ENCODE results near the gene CDC37L1. TPM values are rescaled to one million over a fixed set of nuclear protein-coding genes. Genes with fewer than 3 reads are reported as not detected.

The CDC37L1 gene
- total and polyA plus RNA-seq, 2 of the 8 experiments (the other 6 are each of a cell fraction or from before 2014, with no cell fraction given), result 4.6 to 23.8 TPM

GRCh38 chr9:4732890-4733289, 53.5 kb downstream of the CDC37L1 start:
- no peak overlapping the region for H3K9ac ChIP-seq (replicated peaks in 1 of 4; ENCODE audit: extremely low read depth in 1 of 4, low read depth in 3 of 4, low read length in 3 of 4)
- no peaks in the 10 kb centered on the region for H3K27me3 ChIP-seq (replicated peaks in 1 of 4; ENCODE audit: control insufficient read depth in 3 of 4, extremely low read depth in 1 of 4, insufficient read depth in 3 of 4, low read length in 3 of 4)
- no peak overlapping the region for H4K8ac ChIP-seq (ENCODE audit: extremely low read depth, insufficient read depth, low read length)
- H3K23ac ChIP-seq (ENCODE audit: insufficient read length), result no peak overlapping the region
- no peak overlapping the region for H2AK5ac ChIP-seq (ENCODE audit: low read depth, low read length)
- H4K5ac ChIP-seq (ENCODE audit: insufficient read length, low read depth, low read length), result no peak overlapping the region
- H3K4me1 ChIP-seq (replicated peaks in 1 of 4; ENCODE audit: control insufficient read depth in 3 of 4, insufficient read depth in 4 of 4, low read length in 3 of 4), result no peaks in the 10 kb centered on the region
- H3K79me1 ChIP-seq (ENCODE audit: low read depth, low read length), result no peaks in the 10 kb centered on the region; the same call in 1 of the 2 replicates
- H3K27ac ChIP-seq (ENCODE audit: low read depth, low read length), result no peak overlapping the region
- POLR2A ChIA-PET (ENCODE audit: partially characterized antibody), result interaction anchor here (0.7 to 1.4 kb wide), 3 partner anchors 8 to 253 kb away, joined by 3 read pairs; partner anchors contain the start of gene RCL1
- no peaks in the 10 kb centered on the region for H4K20me1 ChIP-seq (replicated peaks in 1 of 2; ENCODE audit: control insufficient read depth in 1 of 2, insufficient read depth in 2 of 2, low read length in 2 of 2)
- H3K36me3 ChIP-seq (ENCODE audit: control insufficient read depth in 2 of 4, insufficient read depth in 4 of 4, low read length in 3 of 4), result no peaks in the 10 kb centered on the region
- H2BK15ac ChIP-seq (ENCODE audit: low read length), result no peak overlapping the region
- H3K9me3 ChIP-seq (ENCODE audit: insufficient read depth in 2 of 2, low read depth in 1 of 2, low read length in 1 of 2), result no peaks in the 10 kb centered on the region
- H3K14ac ChIP-seq (ENCODE audit: insufficient read length), result no peak overlapping the region
- CTCF ChIA-PET (ENCODE audit: partially characterized antibody), result interaction anchor here (0.6 to 1.2 kb wide), 4 partner anchors 17 to 68 kb away, joined by 3 to 4 read pairs (median 3); no protein-coding TSS in a partner anchor
- no peak overlapping the region for H2BK12ac ChIP-seq (ENCODE audit: low read depth, low read length)
- no peak overlapping the region for H4K91ac ChIP-seq (replicated peaks; ENCODE audit: insufficient read length, low read length)
- no peak overlapping the region for H2BK5ac ChIP-seq (ENCODE audit: low read depth, low read length)
- WGBS, 2 experiments (ENCODE audit: extremely low coverage in 1 of 2, insufficient coverage in 1 of 2, insufficient read length in 1 of 2, insufficient replicate concordance in 2 of 2, low coverage in 1 of 2, low lambda C conversion rate in 2 of 2, missing lambda C conversion rate in 1 of 2), result 86% methylated on average over 1 of the region's 1 CpG; no CpG with 5 or more reads in 1 of the 2 experiments
- no peak overlapping the region for H3K4ac ChIP-seq (replicated peaks; ENCODE audit: insufficient read length, low read depth, low read length)
- H3K4me2 ChIP-seq (ENCODE audit: insufficient read depth in 1 of 2, low read depth in 2 of 2, low read length in 2 of 2), result no peak overlapping the region
- H3K79me2 ChIP-seq (ENCODE audit: control insufficient read depth in 1 of 2, insufficient read depth in 2 of 2, low read length in 2 of 2), result peaks cover 0 to 26% of the 10 kb centered on the region in 2 experiments; a peak in 3 of 4 replicates
- H3K56ac ChIP-seq (replicated peaks; ENCODE audit: insufficient read length, low read depth, low read length), result no peak overlapping the region
- H3K4me3 ChIP-seq (ENCODE audit: extremely low read depth in 1 of 4, insufficient read depth in 2 of 4, low read depth in 3 of 4, low read length in 4 of 4), result no peak overlapping the region
- H2BK120ac ChIP-seq (replicated peaks; ENCODE audit: low read depth, low read length), result no peak overlapping the region
- no peak overlapping the region for H2AFZ ChIP-seq (ENCODE audit: low read length)
- H3K18ac ChIP-seq (ENCODE audit: extremely low read depth, low read length), result no peak overlapping the region
- no peak for DNase-seq (ENCODE audit: low read depth in 1 of 2, low spot score in 2 of 2)
- no peak for FAIRE-seq
- no peak overlapping the region for H2BK20ac ChIP-seq (ENCODE audit: low read length)
- no peaks in the 10 kb centered on the region; the same call in 1 of the 2 replicates for H3K23me2 ChIP-seq (ENCODE audit: low read depth, low read length)
- TF ChIP-seq HDAC6 (IDR thresholded peaks at IDR 0.05; ENCODE audit: low read depth, low read length) (no peak), NANOG (IDR thresholded peaks at IDR 0.05; ENCODE audit: insufficient read depth, low read depth, low read length, poor library complexity, severe bottlenecking) (no peak), RFX5 (IDR thresholded peaks at IDR 0.05; ENCODE audit: borderline replicate concordance, low read depth, low read length) (no peak), KDM4A (IDR thresholded peaks at IDR 0.05; ENCODE audit: low read depth, low read length, severe bottlenecking) (no peak), POU5F1 (IDR thresholded peaks at IDR 0.05; ENCODE audit: low read depth, low read length) (no peak), CHD2 (IDR thresholded peaks at IDR 0.05; ENCODE audit: low read length) (no peak), ATF3 (IDR thresholded peaks at IDR 0.05; ENCODE audit: insufficient read depth, low read depth, low read length) (no peak)
